ENCODE data around the gene MIER2.

DNA sequence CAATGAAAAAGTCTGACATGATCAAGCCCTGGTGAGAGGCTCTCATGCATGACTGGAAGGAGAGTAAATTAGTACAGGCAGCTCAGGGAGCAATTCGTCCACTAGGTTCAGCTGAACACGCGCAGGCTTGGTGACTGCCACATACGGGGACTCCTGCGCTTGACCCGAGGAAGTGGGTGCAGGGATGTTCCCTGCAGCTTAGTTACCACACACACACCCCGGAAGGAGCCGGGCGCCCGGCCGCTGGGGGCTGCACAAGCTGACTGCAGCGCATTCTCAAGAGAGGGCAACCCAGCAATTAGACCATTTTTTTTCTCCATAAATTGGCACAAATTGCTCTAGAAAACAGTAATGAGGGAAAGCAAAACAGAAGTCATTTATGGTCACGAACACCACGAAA lies 23.0 kb upstream of the MIER2 start:
- no peak for TF ChIP-seq REST (IDR thresholded peaks at IDR 0.05; ENCODE audit: insufficient read depth in 1 of 2, low read depth in 2 of 2, low read length in 2 of 2)
- no peak for TF ChIP-seq TAF1 (IDR thresholded peaks at IDR 0.05; ENCODE audit: borderline replicate concordance, insufficient read depth, low read length)
- no peak for TF ChIP-seq POLR2AphosphoS5 (IDR thresholded peaks at IDR 0.05; ENCODE audit: low read depth, low read length)

All from PFSK-1 (cell line).